ENCODE data around the gene CADPS.

- TF ChIP-seq CTCF (conservative IDR thresholded peaks at IDR 0.05 in 1 of 2, IDR thresholded peaks at IDR 0.05 in 1 of 2; ENCODE audit: extremely low read depth in 1 of 2, insufficient read depth in 1 of 2, low read depth in 1 of 2, low read length in 2 of 2) (no peak), EZH2 (IDR thresholded peaks at IDR 0.05; ENCODE audit: borderline replicate concordance, low read length) (no peak)
Measured at GRCh38 chr3:62798000-62798399, 77.2 kb downstream of the CADPS start.

Measured in mammary epithelial cell (primary cell).